Endodermal cell (in vitro differentiated cells): Measurements from ENCODE around the gene NAIF1. TPM values are rescaled to one million over a fixed set of nuclear protein-coding genes. Genes with fewer than 3 reads are reported as not detected.

Experiments
- DNase-seq: peaks from one replicate; pipeline ENCODE4 v3.0.0-alpha.2; 2017
- H3K27ac ChIP-seq: 2 replicates; pipeline ENCODE4 v1.5.1; 2013; ENCODE audit warnings: mild to moderate bottlenecking, low read depth, low read length, moderate library complexity
- H3K27me3 ChIP-seq: 2 replicates; pipeline ENCODE4 v1.6.1; 2013; ENCODE audit warnings: mild to moderate bottlenecking, low read length, moderate library complexity; ENCODE audit not compliant: insufficient read depth, control insufficient read depth, poor library complexity, severe bottlenecking
- H3K36me3 ChIP-seq: 2 replicates; pipeline ENCODE4 v1.7.0; 2013; ENCODE audit warnings: mild to moderate bottlenecking, low read length, moderate library complexity; ENCODE audit not compliant: control insufficient read depth, insufficient read depth
- H3K4me1 ChIP-seq: one replicate; pipeline ENCODE4 v1.7.0; 2013; ENCODE audit warnings: low read length; ENCODE audit not compliant: control insufficient read depth, insufficient read depth
- H3K4me3 ChIP-seq: 2 replicates; pipeline ENCODE4 v1.5.1; 2013; ENCODE audit warnings: mild to moderate bottlenecking, low read length, moderate library complexity
- H3K9ac ChIP-seq: 2 replicates; pipeline ENCODE4 v1.6.1; 2013; ENCODE audit warnings: mild to moderate bottlenecking, low read length, moderate library complexity; ENCODE audit not compliant: poor library complexity, severe bottlenecking; ENCODE audit errors: extremely low read depth
- H3K9me3 ChIP-seq: 2 replicates; pipeline ENCODE4 v1.6.1; 2013; ENCODE audit warnings: mild to moderate bottlenecking, low read length, moderate library complexity; ENCODE audit not compliant: control insufficient read depth
- H3K27ac Mint-ChIP-seq: 2 replicates; pipeline ENCODE4 v1.8.0; 2020; ENCODE audit warnings: mixed read lengths
- H3K27me3 Mint-ChIP-seq: 2 replicates; pipeline ENCODE4 v1.8.0; 2021; ENCODE audit warnings: mild to moderate bottlenecking, mixed read lengths; ENCODE audit not compliant: insufficient read depth
- H3K36me3 Mint-ChIP-seq: 2 replicates; pipeline ENCODE4 v1.8.0; 2020; ENCODE audit warnings: low read depth, mixed read lengths
- H3K4me1 Mint-ChIP-seq: 2 replicates; pipeline ENCODE4 v1.8.0; 2020; ENCODE audit warnings: mixed read lengths
- H3K4me3 Mint-ChIP-seq: 2 replicates; pipeline ENCODE4 v1.8.0; 2020; ENCODE audit warnings: mild to moderate bottlenecking, moderate library complexity, mixed read lengths
- H3K9me3 Mint-ChIP-seq: 2 replicates; pipeline ENCODE4 v1.8.0; 2020; ENCODE audit warnings: mild to moderate bottlenecking, mixed read lengths
- CTCF ChIP-seq: fragments of 200-600 bp; sonication (generic); conservative IDR thresholded peaks from 2 replicates; pipeline ENCODE4 v1.5.0; 2021; ENCODE audit warnings: antibody characterized with exemption, mild to moderate bottlenecking
- WGBS, 2 experiments: methylation state at CpG; one replicate each; pipeline versions ENCODE4 v1.1.5 to v1.1.7; 2013; ENCODE audit warnings: missing lambda C conversion rate in 2 of 2, mixed read lengths in 1 of 2; ENCODE audit not compliant: insufficient coverage in 1 of 2, insufficient read length in 1 of 2; 5-methylcytosine and 5-hydroxymethylcytosine counted together
- total RNA-seq, 2 donors: library from RNA; stranded (reverse); fragmentation: NEBNext Ultra II Directional in 1 of 2; extraction: Animal tissue kit (Norgen Biotek cat#: 25700) in 1 of 2; gene quantifications; 2 replicates in 1 of 2; 3 replicates in 1 of 2; pipeline ENCODE4 v1.2.1, GENCODE V29; 2021

Gene NAIF1
- total RNA-seq, 2 donors from 2014 or later, result 6.2 to 6.6 TPM

GRCh38 chr9:128104171-128104618 lies 37.1 kb upstream of the NAIF1 start:
- TF ChIP-seq CTCF, result no peak
- Histone ChIP-seq H3K27me3 (no peaks in the 10 kb centered on the region), H3K9me3 (no peaks in the 10 kb centered on the region), H3K4me3 (no peak overlapping the region), H3K27ac (peak overlapping the region; percentile 3), H3K36me3 (peaks cover 63% of the 10 kb centered on the region), H3K9ac (no peak overlapping the region), H3K4me1 (peaks cover 15% of the 10 kb centered on the region)
- WGBS, 2 experiments, result 93 to 98% methylated on average over 4 to 6 of the region's 6 CpGs
- Mint-ChIP-seq H3K4me1 (peaks cover 8% of the 10 kb centered on the region), H3K36me3 (peaks cover 50% of the 10 kb centered on the region), H3K9me3 (no peaks in the 10 kb centered on the region), H3K27me3 (no peaks in the 10 kb centered on the region), H3K27ac (no peak overlapping the region), H3K4me3 (no peak overlapping the region)
- DNase-seq, result no peak

GRCh38 chr9:128103589-128103962 lies 36.5 kb upstream of the NAIF1 start:
- no peaks in the 10 kb centered on the region for H3K27me3 Mint-ChIP-seq
- H3K36me3 Mint-ChIP-seq, result peaks cover 50% of the 10 kb centered on the region

DNA sequence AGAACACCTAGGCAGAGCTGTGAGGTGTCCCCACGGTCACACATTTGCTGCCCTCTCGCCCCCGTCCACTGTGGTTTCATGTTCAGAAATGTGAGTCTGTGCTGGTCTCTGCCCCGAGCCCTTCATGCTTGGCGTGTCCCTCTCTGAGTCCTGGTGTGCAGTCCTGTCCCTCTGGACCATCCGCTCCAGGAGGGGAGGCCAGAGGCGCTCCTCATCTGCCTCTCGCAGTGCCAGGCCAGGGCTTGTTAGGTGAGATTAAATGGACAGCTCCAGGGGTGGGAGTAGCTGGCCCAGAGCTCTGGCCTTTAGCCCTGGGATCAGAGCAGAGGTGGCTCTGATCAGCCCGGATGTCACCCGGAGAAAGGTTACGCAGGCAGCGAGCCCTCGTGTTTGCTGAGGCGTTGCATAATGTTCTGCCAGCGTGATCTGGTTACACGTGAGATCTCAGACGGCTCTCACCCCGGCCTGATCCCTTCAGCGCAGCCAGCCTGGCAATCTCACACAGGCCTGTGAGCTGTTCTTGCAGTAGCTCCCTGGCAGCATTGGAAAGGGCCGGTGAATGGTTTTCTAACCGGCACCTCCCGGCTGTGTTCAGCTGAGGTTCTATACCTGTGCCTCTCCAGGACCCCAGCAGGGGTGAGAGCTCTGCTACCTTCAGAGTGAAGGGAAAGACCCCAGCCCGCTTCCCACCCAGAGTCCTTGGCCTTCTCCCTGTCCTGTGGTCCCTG lies 35.9 kb upstream of the NAIF1 start:
- H3K9ac ChIP-seq, result no peak overlapping the region
- no peak overlapping the region for H3K4me3 ChIP-seq
- H3K27ac Mint-ChIP-seq, result peak overlapping the region; percentile 66
- peaks cover 48% of the 10 kb centered on the region for H3K36me3 Mint-ChIP-seq
- H3K27me3 Mint-ChIP-seq, result no peaks in the 10 kb centered on the region
- H3K27me3 ChIP-seq, result no peaks in the 10 kb centered on the region
- DNase-seq, result peak; percentile 62
- H3K9me3 ChIP-seq, result no peaks in the 10 kb centered on the region
- WGBS, 2 experiments, result 92 to 95% methylated on average over 20 to 23 of the region's 23 CpGs
- H3K4me3 Mint-ChIP-seq, result no peak overlapping the region
- no peak for TF ChIP-seq CTCF
- H3K36me3 ChIP-seq, result peaks cover 56% of the 10 kb centered on the region
- H3K27ac ChIP-seq, result no peak overlapping the region
- peaks cover 16% of the 10 kb centered on the region for H3K4me1 Mint-ChIP-seq
- H3K4me1 ChIP-seq, result peaks cover 20% of the 10 kb centered on the region
- H3K9me3 Mint-ChIP-seq, result no peaks in the 10 kb centered on the region

More at GRCh38 chr9:128103589-128103962, 36.5 kb upstream of the NAIF1 start:
- H3K9me3 ChIP-seq, result no peaks in the 10 kb centered on the region
- H3K9ac ChIP-seq, result no peak overlapping the region
- peak; percentile 73 for TF ChIP-seq CTCF
- Mint-ChIP-seq H3K4me1 (peaks cover 14% of the 10 kb centered on the region), H3K9me3 (no peaks in the 10 kb centered on the region), H3K27ac (peak overlapping the region; percentile 64), H3K4me3 (no peak overlapping the region)
- no peak overlapping the region for H3K27ac ChIP-seq
- peak; percentile 78 for DNase-seq
- H3K36me3 ChIP-seq, result peaks cover 62% of the 10 kb centered on the region
- H3K27me3 ChIP-seq, result no peaks in the 10 kb centered on the region
- no peak overlapping the region for H3K4me3 ChIP-seq
- H3K4me1 ChIP-seq, result peaks cover 20% of the 10 kb centered on the region
- 92 to 94% methylated on average over 3 to 8 of the region's 8 CpGs for WGBS, 2 experiments
